DMS114 treated with DMSO at 0.1 percent for 48 hours (cell line): ENCODE data around the gene FAM221B.

ENCODE experiments used
- DNase-seq: peaks from one replicate; lab custom pipeline; 2025; ENCODE audit not compliant: unreplicated experiment; lab: John Stamatoyannopoulos, UW

The FAM221B gene

DNA sequence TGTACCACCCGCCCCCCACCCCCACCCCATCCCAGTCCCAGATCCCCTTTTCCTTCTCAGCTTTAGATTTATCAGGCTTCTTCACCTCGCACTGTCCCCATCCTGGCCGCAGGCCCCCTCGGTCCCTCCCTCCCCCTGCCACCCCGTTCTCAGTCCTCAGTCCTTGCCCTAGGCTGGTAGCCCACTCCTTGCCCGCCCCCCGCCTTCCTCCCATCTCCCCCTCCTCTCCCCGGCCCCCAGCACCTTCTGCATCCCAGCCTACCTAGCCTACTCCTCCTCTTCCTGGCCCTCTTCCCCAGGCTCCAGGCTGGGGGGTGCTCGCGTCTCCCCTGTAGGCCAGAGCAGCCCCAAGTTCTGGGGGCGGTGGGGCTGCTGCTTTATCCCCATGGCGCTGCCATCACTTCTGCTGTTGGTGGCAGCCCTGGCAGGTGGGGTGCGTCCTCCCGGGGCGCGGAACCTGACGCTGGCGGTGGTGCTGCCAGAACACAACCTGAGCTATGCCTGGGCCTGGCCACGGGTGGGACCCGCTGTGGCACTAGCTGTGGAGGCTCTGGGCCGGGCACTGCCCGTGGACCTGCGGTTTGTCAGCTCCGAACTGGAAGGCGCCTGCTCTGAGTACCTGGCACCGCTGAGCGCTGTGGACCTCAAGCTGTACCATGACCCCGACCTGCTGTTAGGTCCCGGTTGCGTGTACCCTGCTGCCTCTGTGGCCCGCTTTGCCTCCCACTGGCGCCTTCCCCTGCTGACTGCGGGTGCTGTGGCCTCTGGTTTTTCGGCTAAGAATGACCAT is 36.3 kb downstream of the FAM221B start:
- no peak for DNase-seq

GRCh38 chr9:35791297-35791921 is 37.1 kb downstream of the FAM221B start, which contains the start of gene NPR2:
NPR2 (plus strand) TSS chr9:35791591; CDS start chr9:35792409, 818 bp downstream.
- DNase-seq: no peak

DNA sequence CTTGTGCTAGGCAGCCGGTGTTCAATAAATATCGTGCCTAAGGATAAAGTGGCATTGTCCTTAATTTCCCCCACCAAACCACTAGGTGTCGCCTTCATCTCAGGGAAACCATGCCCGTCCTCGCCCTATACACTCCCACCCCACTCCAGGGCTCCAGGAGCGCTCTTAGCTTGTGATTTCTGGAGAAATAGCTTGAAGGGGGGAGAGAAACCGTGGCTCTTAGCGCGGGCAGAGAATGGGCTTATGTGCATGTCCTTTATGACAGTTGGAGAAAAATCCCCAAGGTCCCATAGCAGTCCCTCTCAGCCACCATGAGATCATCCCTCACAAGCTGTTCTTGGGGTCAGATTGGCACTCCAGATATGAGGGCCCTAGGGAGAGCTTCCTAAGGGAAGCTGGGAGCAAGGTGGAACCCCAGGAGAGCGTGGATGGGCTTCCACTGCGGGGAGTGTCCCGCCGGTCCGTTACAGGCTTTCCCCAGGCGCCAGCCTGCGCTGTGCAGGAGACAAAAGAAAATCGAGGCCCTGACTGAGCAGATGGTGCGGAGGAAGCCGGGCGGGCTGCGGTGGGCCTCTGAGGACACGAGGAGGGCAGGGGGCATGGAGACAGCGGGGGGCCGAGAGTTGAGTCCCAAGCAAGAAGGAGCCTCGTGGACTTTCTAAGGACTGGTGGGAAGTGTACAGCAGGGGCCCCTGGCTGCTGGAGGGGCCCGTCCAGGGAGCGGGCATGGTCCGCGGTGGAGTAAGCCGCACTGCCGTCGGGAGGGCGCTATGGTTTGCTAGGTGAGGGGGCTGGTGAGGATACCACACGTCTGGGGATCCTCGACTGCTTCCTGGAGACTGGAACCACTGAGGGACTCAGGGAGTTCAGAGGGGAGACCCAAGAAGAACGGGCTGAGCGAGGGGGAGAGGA is 37.9 kb downstream of the FAM221B start:
- DNase-seq: peak; percentile 64

DNA sequence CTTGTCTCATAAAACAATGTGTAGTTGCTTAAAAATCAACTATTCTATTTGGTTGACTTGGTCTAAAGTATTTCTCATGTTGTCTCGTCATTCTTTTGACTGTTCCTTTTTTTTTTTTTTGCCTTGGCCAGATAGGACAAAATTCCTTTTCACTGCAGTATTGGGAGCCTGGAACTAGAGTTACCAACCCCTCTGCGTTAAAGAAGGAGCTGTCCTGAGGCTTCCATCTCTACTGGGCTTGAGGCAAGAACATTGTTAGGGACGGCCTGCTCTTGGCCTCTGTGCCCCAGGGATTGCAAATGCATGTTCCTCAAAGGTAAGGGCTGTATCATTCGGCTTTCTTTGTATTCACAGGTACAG is 38.5 kb downstream of the FAM221B start:
- DNase-seq: no peak

- no peak for DNase-seq
Observed at GRCh38 chr9:35789541-35789940, 39.0 kb downstream of the FAM221B start.

- no peak for DNase-seq
Observed at GRCh38 chr9:35783418-35783817, 45.1 kb downstream of the FAM221B start.

DNA sequence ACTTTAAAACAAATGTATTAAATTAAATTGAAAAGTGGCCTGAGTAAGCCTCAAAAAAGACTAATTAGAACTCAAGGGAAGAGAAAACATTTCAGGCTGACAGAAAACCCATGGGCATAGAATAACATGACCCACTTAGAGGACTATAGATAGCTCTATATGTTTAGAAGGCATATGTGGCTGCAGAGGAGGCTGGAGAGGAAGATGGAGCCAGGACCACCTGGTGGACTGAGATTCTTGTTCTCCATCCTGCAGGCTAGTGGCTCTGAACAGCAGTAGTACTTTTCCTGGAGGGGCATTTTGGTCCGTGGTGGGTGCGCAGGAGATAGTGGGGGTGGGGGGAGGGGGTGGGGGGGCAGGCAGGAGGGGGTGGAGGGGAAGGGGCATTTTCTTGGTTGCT is 47.5 kb downstream of the FAM221B start:
- DNase-seq: no peak

GRCh38 chr9:35778496-35778895 is 50.0 kb downstream of the FAM221B start:
- no peak for DNase-seq

- no peak for DNase-seq
Observed at GRCh38 chr9:35776018-35776417, 52.5 kb downstream of the FAM221B start.

- DNase-seq: no peak
Observed at GRCh38 chr9:35774907-35775635, 53.5 kb downstream of the FAM221B start.

- DNase-seq: no peak
Observed at GRCh38 chr9:35771943-35772342, 56.6 kb downstream of the FAM221B start.

DNA sequence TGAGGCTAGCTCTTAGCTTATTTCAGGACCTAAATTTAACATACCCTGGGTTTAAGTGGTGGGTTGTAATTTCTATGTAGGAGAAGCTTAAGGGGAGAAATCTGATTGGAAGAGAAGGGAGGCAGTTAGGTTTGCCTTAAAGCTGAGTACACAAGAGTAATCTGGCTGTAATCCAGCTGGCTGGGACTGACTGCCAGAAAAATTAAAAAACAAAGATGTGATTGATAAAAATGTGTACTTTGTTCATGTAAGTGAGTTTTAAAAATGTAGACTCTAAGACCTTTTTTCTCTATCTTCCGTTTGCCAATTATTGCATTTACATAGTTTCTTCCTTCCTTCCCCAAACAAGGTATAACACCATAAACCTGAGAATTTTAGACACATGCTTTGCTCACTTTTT is 57.0 kb downstream of the FAM221B start:
- DNase-seq: no peak

DNA sequence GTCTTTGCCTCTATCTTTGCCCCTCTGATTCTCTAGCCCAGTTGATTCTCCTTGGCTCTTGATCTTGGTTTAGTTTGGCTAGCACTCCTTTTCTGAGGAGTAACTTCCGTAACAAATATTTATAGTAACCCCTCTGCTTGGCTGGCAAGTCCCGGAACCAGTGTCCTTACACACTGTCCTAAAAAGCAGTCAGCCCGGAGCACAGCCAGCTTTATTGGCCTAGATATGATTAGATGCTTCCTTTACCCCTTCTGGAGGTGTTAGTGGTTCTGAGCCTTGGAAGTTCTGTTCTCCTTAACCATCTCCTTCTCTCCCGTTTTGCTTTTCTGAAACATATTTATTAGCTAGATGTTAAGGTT is 57.5 kb downstream of the FAM221B start:
- no peak for DNase-seq

GRCh38 chr9:35769763-35770162 is 58.8 kb downstream of the FAM221B start:
- DNase-seq: no peak

DNA sequence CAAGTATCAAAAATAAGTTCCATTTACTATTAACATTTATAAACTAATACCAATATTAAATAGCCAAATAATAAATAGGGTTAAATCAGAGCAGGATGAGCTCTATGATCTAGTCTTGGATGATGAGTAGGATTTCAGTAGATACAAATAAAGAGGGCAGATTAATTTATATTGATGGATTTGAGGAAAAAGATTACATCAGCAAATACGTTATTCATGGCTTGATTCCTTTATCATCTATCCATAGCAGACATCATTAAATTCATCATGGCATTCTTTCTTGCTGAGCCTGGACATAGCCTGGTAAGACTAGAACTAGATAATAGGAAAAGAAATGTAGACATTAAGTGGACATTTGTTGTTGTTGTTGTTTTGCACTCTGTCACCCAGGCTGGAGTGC is 61.1 kb downstream of the FAM221B start:
- no peak for DNase-seq

DNA sequence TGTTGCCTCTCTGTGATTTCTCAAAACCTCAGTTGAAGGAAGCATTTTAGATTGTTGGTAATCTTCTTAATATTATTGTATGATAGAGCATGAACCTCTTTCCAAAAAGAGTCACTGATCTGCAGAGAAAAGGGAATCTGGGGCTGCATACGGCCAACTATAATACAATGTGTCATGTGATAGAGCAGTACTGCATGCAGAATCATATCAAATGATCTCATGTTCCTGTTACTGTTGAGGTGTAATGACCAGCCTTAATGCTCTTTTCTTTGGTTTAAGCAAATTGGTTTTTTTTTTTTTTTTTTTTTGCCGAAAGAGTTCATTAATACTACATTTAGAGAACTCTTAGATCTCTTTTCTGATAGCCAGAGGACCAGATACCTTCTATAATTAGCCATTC is 61.5 kb downstream of the FAM221B start:
- DNase-seq: no peak
